Measurements from ENCODE around the gene ADARB2.
"Not testable (repeated sequence)": the region's sequence is repeated elsewhere in the genome, so short reads cannot be mapped to it uniquely, and the experiment has no call there.

ADARB2 gene

DNA sequence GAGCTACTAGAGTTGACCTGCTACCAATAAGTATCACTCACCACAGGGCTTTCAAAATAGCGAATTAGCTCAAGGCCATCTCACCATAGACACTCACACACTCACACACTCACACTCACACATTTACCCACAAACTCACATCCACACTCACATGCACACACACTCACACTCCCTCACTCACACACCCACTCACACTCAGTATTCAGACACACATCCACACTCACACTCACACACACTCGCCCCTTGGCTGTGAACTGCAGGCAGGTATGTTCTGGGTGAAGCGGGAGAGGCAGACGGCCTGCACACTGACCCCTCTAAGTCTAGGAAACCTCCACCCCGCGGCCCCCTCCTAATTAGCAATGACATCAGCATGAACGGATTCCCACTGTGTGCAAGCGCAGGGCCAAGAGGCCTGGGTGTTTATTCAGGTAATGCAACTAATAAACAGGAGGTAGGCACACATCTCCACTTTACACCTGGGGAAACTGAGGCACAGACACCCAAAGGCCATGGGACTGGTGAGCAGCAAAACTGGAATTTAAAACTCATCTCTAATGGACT is 94.6 kb downstream of the ADARB2 start:
- DNase-seq (ENCODE audit: low read depth), result no peak

DNA sequence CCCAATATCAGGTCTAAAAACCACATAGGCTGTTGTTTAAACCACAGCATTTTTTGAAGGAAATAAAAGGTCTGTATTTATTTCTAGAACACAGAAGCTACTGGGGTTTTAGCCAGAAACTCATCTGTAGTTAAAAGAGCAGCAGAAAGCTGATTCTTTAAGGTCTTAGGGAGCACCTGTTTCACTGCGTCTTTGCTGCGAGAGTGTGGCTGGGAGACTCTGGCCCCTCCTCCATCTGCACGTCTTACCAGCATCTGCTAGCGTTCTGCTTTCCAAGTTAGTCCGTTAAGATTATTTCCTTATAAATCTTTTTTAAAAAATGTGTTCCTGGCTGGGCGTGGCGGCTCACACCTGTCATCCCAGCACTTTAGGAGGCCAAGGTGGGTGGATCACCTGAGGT is 95.9 kb downstream of the ADARB2 start:
- DNase-seq (ENCODE audit: low read depth), result no peak

DNA sequence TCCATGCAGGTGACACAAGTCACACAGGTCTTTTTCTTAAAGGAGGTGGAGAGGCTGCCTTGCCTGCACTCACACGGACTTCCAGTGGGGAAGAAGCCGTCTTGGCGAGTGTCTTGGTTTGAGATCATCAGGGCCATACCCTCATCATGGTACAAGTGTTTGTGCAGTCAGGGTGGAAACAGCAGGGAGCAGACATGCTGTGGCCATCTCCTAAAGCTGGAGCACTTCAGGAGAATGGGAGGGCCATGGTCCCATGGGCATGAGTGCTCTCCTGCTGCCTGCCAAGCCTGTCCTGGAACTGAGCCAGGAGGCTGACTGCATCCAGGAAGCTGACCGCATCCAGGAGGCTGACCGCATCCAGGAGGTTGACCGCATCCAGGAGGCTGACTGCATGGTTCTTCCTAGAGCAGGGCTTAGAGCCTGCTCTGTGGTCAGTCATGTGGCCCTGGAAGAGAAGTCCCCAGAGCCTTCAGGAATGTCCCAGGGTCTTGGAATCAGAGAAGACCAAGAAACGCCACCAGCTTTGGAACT is 98.4 kb downstream of the ADARB2 start:
- no peak for DNase-seq (ENCODE audit: low read depth)

DNA sequence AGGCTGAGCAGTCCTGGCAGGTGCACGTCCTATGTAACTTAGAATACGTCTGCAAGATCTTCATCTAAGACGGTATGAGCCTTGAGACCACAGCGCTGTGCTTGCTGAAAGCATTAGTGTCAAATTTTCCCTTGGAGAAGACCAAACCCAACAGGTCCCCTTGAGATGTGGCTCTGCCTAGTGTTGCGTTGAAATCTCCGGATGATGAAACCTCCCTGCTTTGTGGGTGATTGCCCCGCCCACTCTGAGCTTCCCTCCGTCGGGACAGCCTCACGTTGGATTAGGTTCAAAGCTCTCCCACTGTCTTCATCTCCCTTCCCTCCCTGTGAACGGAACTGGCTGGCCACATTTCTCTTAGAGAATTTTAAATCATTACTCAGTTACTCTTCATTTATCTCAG is 102.0 kb downstream of the ADARB2 start:
- DNase-seq (ENCODE audit: low read depth), result no peak

DNA sequence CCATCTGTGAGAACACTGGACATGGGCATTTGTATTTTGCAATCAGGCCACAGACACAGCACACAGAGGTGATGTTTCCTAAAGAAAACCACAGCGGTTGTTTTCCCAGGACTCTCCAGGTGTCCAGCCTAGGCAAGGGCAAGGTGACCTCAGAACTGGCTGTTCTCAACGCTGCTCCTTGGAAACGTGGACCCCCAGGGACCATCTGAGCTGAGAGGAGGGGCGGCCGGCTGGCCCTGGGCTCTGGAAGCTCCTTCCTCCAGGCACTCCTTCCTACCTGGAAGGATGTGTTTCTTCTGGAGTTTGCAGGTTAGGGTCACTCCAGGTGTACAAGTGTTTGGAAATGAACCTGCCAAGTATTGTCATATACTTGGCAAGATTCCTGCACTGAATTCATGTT is 103.1 kb downstream of the ADARB2 start:
- no peak for DNase-seq (ENCODE audit: low read depth)

DNA sequence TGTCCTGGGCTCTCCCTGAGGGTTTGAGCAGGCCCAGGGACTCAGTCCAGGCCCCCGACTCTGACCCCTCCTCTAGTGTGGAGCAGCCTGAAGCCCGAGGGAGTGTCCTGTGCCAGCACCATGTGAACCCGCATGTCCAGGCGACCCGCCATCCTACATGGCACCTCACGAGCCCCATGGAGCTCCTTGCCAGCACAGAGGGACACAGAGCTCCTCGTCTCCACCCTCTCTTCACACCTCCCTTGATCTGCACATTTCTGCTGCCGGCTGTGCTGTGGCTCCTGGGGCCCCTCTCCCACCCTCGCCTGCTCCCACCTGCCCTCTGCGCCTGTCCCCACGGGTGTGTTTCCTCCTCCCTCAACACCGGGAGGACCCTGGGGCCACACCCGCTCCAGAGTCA is 103.5 kb downstream of the ADARB2 start:
- no peak for DNase-seq (ENCODE audit: low read depth)

DNA sequence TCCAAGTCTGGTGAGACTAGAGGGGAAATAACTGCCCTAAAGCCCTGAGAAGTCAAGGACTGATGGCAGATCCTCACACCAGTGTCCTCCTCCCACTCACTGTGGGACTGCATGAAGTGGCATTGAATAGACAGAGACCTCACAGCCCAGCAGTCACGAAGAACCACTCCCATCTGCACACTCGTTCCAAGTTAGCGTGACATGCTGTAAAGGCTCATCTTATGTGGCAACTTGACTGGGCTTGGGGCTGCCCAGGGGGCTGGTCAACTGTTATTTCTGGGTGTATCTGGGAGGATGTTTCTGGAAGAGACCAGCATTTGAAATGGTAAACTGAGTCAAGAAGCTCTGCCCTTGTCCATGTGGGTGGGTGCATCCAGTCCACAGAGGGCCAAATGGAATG is 104.7 kb downstream of the ADARB2 start:
- DNase-seq (ENCODE audit: low read depth), result no peak

DNA sequence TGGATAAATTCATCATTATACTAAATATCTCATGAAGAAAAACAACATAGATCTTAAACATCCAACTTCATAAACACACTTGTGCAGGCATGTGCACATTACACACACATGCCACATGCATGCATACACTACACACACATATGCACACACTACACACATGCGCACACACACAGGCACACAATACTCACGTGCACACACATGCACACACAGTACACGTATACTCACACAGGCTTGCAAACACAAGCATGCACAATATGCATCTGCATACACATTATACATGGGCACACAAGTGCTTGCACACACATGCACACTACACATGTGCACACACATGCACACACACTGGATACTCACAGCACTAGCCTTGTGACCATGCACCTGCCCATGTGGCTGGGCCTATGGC is 105.2 kb downstream of the ADARB2 start:
- DNase-seq (ENCODE audit: low read depth), result no peak

DNA sequence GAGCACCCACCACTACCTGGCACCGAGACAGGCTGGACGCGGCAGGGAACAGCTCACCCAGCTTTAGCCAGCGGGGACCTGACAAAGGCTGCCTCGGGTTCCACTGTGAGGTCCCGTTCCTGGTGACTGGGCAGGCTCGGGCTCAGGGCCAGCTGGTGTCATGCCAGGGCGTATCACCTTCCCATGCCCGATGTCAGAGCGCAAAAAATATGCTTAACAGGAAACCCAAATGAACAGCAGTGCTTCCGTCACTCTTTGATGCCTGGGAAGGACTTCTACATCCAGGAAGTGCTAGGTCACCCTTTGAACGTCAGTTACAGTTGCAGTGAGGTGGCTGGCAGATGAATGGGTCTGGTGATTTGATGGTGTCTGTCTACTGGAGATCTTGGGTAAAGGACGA is 106.0 kb downstream of the ADARB2 start:
- no peak for DNase-seq (ENCODE audit: low read depth)

DNA sequence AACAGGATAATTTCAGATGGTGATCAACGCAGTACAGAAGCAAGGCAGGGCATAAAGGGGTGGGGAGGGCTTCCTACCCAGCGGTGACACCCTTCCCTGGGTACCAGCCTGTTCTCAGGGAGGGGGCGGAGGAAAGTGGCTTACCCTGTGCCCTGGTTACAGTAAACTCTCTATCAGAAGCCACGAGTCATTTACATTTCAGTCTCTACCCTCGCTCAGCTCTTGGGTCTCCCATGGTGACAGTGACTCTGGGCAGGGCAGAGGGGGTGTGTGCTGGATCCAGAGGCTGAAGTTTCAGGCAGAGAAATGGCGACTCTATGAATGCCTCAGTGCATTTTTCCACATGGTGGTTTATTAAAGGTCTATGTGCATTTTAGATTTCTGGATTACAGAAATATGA is 107.0 kb downstream of the ADARB2 start:
- DNase-seq (ENCODE audit: low read depth), result no peak

DNA sequence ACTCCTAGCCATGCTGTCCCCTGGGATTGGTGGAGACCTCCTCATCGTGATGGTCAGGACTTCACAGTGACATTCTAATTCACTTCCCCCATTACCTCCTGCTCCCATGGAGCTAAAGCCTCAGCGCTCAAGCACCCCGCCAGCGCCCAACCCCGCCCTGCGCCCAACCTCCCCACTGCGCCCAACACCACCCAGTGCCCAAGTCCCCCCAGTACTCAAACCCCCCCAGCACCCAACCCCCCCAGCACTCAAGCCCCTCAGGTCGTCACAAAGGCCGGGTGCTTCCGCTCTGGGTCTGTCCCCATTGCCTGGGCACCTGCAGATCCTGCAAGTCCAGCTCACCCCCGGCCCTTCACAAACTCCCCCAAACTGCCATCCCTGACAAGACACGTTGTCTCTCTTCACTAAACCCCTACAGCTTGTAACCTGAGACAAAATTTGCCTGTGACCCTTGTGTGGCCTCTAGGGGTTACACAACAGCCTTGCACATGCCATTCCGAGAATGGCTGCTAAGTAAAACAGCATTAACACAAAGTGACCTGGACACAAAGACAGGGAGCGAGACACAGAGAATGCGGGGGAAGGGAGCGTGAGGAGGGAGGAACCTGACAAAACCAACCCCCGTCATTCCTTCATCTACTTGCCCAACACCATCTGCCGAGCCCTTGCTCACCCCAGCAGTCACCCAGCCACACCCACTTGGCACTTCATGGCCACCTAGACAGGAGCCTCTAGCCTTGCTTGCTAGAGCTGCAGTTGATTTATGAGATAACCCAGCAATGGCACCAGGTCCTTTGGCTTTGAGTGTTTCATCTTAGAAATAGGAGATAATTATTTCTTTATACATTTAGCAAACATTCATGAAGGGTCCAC is 107.8 kb downstream of the ADARB2 start:
- no peak for DNase-seq (ENCODE audit: low read depth)

DNA sequence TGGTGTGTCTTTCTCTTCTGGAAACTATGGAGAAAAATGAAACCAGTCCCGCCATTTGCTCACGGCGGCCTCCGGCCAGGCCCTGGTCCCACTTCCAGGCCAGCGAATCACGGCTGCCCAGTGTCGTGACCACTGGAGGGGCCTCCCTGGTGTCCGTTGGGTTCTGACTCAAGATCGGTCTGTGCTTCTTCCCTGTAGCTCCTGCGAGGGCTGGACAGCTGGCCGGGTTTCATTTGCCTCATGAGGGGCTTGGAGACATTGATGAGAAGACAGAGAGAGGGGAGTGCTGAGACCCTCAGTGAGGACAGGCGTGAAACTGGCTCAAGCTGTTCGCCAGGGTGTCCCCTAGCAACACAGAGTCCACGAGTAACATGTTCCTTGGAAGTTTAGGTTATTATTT is 108.6 kb downstream of the ADARB2 start:
- no peak for DNase-seq (ENCODE audit: low read depth)

DNA sequence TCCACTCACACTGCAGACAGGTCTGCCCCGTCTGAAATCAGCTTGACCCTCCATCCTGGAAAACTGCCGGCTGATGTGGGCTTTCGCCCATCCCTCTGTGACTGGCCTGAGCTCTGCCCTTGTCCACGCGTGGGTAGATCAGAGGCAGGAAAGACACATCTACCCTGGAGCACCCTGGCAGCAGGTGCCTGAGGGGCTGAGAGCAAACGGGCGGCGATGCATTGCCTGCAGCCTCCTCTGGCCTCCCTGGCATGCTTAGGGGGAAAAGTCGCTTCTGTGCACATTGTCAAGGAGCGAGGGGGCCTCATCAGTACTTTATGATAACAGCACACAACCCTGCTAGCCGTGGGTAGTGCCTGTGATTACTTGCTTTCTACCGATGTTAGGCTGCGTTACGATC is 109.4 kb downstream of the ADARB2 start:
- DNase-seq (ENCODE audit: low read depth), result no peak

DNA sequence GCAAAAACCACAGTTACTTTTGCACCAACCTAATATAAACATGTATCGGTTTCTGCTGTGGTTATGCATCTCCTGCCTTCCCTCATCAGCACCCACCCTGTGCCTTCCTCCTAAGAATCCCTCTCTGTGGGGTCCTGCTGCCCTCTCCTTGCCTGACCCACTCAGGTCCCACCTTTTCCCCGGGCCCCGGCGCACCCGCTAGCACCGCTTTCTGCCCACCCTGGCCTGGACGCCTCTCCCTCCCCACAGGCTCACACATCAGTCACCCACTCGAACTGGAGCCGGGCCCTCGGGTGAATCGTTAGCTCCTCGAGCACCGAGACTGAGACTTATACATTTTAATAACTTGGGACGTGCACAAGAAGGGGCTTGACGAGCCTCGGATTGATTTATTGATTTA is 110.5 kb downstream of the ADARB2 start:
- no peak for DNase-seq (ENCODE audit: low read depth)

DNA sequence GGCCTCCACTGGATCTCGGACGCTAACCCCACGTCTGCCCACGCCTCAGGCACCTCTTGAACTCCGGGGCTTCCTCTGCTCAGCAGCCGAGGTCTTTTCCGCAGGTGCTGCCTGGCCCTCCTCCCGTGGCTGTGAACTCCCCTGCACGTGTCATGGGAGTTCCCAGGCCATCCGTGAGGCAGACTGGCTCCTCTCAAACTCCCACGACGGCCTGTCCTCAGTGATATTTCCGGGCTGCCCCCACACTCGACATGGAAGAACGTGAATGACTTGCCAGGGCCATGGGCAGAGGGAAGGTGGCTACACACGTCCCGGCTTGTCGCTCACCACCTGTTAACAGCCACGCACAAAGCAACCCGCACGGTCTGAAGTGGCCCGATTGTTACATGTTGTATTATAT is 110.9 kb downstream of the ADARB2 start:
- DNase-seq (ENCODE audit: low read depth), result no peak

DNA sequence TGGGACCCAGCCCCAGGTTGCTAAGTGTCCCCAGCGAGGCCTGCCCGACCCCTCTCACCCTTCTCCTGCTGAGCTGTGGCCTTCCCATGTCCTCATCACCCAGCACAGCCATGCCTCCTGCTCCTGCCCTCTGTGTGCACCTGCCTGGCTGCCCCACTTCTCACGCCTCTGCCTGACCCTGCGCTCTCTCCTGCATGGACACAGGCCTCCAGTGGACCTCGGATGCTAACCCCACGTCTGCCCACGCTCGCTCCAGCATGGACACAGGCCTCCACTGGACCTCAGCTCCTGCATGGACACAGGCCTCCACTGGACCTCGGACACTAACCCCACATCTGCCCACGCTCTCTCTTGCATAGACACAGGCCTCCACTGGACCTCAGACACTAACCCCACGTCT is 111.6 kb downstream of the ADARB2 start:
- no peak for DNase-seq (ENCODE audit: low read depth)

DNA sequence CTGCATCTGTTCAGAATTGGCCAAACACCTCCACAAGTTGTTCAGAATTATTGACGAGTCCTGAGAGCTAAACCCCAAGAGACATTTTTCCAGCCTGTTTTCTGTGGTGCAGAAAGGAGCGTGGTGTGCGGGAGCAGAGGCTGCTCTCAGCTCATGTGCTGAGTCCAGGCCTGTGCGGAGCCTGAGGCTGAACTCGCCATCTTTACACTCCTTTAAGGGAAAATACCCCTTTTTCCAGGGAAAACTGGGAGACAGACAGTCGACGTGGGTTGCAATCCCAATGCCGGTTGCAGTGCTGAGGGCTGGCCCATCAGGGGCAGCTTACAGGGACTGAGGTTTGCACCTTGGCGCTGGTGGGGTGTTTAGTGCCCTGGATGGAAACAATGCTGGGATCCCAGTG is 112.2 kb downstream of the ADARB2 start:
- no peak for DNase-seq (ENCODE audit: low read depth)

DNA sequence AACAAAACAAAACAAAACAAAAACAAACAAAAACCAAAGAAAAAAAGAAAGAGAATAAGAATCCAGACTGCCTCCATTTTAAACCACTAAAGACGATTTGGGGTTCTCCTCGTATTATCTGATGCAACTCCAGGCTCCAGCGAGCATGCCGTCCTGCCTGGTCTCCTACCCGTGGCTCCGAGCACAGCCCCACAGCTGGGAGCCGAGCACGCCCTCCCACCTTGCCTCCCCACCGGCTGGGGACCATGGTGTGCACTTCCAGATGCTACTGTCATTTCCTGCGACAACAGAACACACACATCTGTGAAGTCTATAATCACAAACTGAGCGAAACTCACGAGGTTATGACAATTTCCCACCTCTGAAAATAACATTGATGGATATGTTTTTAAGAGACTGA is 113.1 kb downstream of the ADARB2 start:
- DNase-seq (ENCODE audit: low read depth), result no peak

DNA sequence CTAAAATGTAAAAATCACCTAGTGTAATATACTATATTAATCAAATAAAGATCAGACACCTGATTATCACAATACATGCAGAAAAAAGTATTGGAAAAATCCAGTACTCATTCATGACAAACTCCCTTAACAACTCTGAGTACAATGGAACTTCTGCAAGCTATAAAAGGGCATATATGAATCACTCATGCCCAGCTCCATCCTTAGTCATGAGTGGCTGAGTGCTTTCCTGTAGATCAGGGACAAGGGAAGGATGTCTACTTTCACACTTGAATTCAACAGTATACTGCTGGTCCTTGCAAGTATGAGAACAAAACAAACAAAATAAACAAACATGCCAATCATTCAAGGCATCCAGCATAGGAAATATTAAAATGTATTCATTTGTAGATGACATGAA is 116.5 kb downstream of the ADARB2 start:
- DNase-seq (ENCODE audit: low read depth), result no peak

DNA sequence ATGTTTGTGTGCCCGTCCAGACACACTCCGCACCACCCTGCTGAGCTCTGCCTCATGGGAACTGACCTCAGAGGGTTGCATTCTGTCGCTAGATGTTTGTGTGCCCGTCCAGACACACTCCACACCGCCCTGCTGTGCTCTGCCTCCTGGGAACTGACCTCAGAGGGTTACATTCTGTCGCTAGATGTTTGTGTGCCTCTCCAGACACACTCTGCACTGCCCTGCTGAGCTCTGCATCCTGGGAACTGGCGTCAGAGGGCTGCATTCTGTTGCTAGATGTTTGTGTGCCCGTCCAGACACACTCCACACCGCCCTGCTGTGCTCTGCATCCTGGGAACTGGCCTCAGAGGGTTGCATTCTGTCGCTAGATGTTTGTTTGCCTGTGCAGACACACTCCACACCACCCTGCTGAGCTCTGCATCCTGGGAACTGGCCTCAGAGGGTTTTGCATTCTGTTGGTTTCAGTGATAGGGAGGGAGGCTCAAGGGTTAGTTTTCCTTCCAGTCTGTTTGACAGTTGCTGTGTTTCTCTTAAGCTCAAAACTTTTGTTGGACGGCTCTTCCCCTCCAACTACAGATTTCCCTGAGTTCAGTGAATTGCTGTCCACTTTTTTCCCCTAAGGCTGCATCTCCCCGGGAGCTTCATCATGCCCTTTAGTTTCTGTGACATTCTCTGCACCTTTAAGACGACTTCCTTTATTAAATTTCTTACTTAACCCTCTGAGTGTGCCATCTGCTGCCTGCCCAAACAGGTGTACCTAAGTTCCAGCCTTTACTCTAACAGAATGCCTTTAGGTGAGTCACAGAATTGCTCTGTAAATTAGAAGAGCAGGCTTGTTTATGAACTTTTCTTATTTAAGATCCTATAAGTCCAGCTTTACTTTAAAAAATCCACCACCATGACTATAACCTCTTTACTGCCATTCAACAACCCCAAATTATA is 119.7 kb downstream of the ADARB2 start:
- not testable (repeated sequence) for DNase-seq (ENCODE audit: low read depth)

DNA sequence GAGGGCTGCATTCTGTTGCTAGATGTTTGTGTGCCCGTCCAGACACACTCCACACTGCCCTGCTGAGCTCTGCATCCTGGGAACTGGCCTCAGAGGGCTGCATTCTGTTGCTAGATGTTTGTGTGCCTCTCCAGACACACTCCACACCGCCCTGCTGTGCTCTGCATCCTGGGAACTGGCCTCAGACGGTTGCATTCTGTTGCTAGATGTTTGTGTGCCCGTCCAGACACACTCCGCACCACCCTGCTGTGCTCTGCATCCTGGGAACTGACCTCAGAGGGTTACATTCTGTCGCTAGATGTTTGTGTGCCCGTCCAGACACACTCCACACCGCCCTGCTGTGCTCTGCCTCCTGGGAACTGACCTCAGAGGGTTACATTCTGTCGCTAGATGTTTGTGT is 120.6 kb downstream of the ADARB2 start:
- DNase-seq (ENCODE audit: low read depth), result not testable (repeated sequence)

DNA sequence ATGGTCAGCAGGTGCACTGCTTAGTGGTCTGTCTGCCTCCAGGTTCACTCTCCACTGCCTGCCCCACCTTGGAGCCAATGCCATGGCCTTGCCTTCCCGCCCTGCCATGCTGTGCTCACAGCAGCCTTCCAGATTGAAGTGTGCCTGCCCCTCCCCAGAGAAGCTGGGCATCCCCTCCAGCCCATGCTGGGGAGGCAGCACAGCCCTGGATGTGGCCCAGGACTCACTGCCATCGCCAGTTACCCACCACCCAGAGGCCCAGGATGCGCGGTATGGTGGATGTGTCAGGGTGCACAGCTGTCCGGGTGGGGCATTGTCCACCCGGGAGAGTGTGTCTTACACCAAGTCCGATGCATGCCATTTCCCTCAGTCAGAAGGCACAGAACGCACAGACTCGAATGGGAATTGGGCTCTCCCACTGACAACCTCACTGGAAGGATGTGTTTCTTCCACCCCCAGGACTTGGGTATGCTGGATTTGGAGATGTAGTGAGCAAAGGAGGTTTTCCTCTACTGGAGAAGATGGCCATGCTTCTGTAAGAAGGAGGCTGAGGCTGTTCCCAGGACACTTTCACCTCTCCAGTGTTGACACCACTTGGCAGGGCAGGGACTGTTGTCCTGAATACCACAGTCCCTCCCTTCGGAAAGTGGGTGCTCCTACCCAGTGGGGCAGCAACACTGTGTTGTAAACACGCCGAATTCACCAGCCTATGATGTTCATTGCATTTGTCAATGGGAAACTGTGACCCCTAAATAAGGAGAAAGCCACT is 122.0 kb downstream of the ADARB2 start:
- no peak for DNase-seq (ENCODE audit: low read depth)
